Measurements from ENCODE around the gene ZAP70. TPM values are rescaled to one million over a fixed set of nuclear protein-coding genes. Genes with fewer than 3 reads are reported as not detected.

Gene ZAP70
- total RNA-seq, 3 donors from 2014 or later, result 3.5 to 7.5 (median 5.4) TPM

DNA sequence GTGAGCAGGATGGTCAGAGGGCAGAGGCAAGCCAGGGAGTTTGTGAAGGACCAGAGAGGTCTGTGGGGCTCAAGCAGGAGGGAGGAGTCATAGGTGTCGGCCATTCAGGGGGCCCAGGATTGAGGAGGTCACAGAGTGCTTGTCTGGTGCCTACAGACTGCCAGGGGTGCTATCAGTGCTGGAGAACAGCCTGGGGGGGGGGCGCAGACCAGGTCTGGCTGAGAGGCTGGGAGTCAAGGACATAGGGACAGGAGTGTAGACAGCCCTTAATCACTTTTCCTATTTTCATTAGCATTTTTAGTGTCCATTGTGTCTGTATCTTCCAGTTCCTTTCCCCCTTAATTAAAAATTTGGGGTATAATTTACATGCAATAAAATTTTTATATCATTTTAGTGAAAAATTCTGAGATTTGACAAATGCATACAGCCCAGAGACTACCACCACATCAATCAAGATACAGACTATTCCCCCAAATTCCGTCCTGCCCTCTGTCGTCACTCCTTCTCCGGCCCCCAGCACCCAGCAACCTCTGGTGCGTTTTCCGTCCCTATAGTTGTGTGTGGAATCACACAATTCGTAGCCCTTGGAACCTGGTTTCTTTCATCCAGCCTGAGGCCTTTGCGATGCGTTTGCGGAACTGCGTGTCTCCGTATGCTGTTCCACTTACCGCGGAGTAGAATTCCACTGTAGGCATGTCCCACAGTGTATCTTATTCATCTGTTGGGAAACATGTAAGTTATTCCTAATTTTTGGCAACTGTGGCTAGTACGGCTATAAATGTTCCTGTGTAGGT, 6.2 kb downstream of the ZAP70 start:
- ATAC-seq (no peak), DNase-seq (peak in 1 of 3 donors; percentile 37)
- intact Hi-C loops (cut with DNase I, micrococcal nuclease), result no loop called here
- no peaks in the 10 kb centered on the region for H3K36me3 ChIP-seq (ENCODE audit: low read depth)
- TF ChIP-seq, protein P1, sequence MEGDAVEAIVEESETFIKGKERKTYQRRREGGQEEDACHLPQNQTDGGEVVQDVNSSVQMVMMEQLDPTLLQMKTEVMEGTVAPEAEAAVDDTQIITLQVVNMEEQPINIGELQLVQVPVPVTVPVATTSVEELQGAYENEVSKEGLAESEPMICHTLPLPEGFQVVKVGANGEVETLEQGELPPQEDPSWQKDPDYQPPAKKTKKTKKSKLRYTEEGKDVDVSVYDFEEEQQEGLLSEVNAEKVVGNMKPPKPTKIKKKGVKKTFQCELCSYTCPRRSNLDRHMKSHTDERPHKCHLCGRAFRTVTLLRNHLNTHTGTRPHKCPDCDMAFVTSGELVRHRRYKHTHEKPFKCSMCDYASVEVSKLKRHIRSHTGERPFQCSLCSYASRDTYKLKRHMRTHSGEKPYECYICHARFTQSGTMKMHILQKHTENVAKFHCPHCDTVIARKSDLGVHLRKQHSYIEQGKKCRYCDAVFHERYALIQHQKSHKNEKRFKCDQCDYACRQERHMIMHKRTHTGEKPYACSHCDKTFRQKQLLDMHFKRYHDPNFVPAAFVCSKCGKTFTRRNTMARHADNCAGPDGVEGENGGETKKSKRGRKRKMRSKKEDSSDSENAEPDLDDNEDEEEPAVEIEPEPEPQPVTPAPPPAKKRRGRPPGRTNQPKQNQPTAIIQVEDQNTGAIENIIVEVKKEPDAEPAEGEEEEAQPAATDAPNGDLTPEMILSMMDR (IDR thresholded peaks at IDR 0.05), result no peak
- no peak overlapping the region for H3K4me3 ChIP-seq
- H3K9me3 ChIP-seq, result no peaks in the 10 kb centered on the region
- no peaks in the 10 kb centered on the region for H3K4me1 ChIP-seq (ENCODE audit: low read depth)

DNA sequence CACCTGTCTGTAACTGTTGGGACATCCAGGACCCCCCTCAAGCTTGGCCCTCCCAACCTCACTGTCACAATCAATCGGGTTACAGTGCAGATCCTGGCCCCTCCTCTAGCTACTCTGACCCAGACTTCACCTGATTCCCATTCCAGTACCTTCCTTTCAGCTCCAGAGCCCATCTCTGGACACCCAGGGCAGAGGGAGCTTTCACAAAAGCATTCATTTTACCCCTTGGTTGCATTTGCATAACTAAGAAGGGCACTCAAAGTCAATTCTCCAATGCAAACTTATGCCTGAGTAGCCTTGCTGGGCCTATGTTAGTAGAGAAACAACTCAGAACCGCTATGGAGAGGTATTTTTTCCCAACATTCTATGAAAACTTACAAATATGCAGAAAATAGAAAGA, 7.4 kb downstream of the ZAP70 start:
- TF ChIP-seq, protein P1 (IDR thresholded peaks at IDR 0.05), result no peak
- H3K4me1 ChIP-seq (ENCODE audit: low read depth), result no peaks in the 10 kb centered on the region
- H3K4me3 ChIP-seq, result no peak overlapping the region
- H3K9me3 ChIP-seq, result no peaks in the 10 kb centered on the region
- intact Hi-C loops (cut with DNase I, micrococcal nuclease), result no loop called here
- DNase-seq (no peak), ATAC-seq (no peak)
- no peaks in the 10 kb centered on the region for H3K36me3 ChIP-seq (ENCODE audit: low read depth)

DNA sequence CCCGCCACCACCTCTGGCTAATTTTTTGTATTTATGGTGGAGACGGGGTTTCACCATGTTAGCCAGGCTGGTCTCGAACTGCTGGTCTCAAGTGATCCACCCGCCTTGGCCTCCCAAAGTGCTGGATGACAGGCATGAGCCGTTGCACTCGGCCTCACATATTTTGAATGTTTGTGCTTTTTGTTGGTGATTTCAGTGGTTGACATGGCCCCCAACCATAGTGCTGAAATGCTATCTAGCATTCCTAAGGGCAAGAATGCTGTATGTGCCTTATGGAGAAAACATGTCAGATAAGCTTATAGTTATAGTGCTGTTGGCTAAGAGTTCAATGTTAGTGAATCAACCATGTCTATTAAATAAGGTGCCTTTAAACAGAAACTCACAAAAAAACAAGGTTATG, 8.9 kb downstream of the ZAP70 start:
- DNase-seq, result no peak
- Histone ChIP-seq H3K36me3 (ENCODE audit: low read depth) (no peaks in the 10 kb centered on the region), H3K9me3 (no peaks in the 10 kb centered on the region), H3K4me3 (no peak overlapping the region), H3K4me1 (ENCODE audit: low read depth) (no peaks in the 10 kb centered on the region)
- TF ChIP-seq, protein P1 (IDR thresholded peaks at IDR 0.05), result no peak
- ATAC-seq, result no peak
- intact Hi-C loops (cut with DNase I, micrococcal nuclease), result no loop called here

DNA sequence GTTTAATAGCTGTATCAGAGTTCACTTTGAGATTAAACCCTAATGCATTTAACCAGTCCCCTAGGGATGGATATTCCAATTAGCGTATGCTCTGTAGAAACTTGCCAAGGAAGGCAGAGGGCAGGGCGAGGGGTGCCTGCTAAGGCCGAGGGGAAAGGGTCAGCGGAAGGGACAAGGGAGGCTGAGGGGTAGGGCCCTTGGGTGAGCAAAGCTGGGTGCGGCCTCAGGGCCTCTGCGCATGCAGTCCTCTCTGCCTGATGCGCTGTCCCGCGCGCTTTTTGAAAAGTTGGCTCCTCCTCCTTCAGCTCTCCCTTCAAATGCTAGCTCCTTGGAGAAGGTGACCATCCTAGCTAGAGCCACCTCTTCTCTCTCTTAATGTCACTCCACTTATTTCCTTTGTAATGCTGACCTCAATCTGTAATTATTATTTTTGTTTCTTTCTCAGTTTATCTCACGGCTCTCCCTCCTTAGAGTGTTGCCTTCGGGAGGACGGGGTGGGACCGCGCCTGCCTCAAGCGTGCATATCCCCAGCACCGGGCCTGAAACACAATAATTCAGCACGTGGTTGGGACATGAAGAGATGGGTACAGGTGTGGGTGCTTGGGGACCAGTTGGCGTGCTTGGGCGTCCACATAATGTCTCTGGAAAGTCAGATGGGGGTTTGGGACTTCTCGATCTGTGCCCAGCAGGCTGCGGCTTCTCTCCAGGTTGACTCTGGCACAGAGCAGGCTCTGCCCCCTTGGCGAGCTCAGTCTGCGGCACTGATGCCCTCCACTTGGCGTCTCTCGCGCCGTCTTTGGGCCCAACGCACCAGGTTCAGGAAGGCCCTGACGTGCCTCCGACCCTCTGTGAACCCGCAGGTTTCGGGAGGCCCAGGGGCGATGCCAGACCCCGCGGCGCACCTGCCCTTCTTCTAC, 10.0 kb downstream of the ZAP70 start:
- DNase-seq, result peak in 2 of 3 donors; percentile 11 to 35
- ATAC-seq, result no peak
- intact Hi-C loops (cut with DNase I, micrococcal nuclease), result no loop called here

DNA sequence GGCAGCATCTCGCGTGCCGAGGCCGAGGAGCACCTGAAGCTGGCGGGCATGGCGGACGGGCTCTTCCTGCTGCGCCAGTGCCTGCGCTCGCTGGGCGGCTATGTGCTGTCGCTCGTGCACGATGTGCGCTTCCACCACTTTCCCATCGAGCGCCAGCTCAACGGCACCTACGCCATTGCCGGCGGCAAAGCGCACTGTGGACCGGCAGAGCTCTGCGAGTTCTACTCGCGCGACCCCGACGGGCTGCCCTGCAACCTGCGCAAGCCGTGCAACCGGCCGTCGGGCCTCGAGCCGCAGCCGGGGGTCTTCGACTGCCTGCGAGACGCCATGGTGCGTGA, 10.7 kb downstream of the ZAP70 start:
- Histone ChIP-seq H3K36me3 (ENCODE audit: low read depth) (no peaks in the 10 kb centered on the region), H3K4me1 (ENCODE audit: low read depth) (no peaks in the 10 kb centered on the region), H3K4me3 (no peak overlapping the region), H3K9me3 (no peaks in the 10 kb centered on the region)
- TF ChIP-seq, protein P1 (IDR thresholded peaks at IDR 0.05), result no peak
- DNase-seq (peak in 1 of 3 donors; percentile 42), ATAC-seq (no peak)
- intact Hi-C loops (cut with DNase I, micrococcal nuclease), result no loop called here

More for the DNA sequence above, 10.0 kb downstream of the ZAP70 start:
- no peaks in the 10 kb centered on the region for H3K4me1 ChIP-seq (ENCODE audit: low read depth)
- no peak overlapping the region for H3K4me3 ChIP-seq
- TF ChIP-seq, protein P1 (IDR thresholded peaks at IDR 0.05), result no peak
- no peaks in the 10 kb centered on the region for H3K9me3 ChIP-seq
- no peaks in the 10 kb centered on the region for H3K36me3 ChIP-seq (ENCODE audit: low read depth)
